ENCODE data around the gene GEN1.

GRCh38 chr2:17793296-17793695 is 39.4 kb downstream of the GEN1 start:
- TF ChIP-seq CTCF (IDR thresholded peaks at IDR 0.05 in 8 of 11, conservative IDR thresholded peaks at IDR 0.05 in 3 of 11) = no peak
- TF ChIP-seq POLR2AphosphoS5 (IDR thresholded peaks at IDR 0.05) = no peak
